ENCODE data around the gene RNF4. TPM values are rescaled to one million over a fixed set of nuclear protein-coding genes. Genes with fewer than 3 reads are reported as not detected.

Gene RNF4
- total RNA-seq, 2 donors from 2014 or later: 29.0 to 29.3 TPM

GRCh38 chr4:2558301-2558700 is 89.4 kb downstream of the RNF4 start:
- peaks cover 4% of the 10 kb centered on the region for H3K4me1 ChIP-seq
- intact Hi-C loops (cut with DNase I): no loop called here
- no peak for ATAC-seq

DNA sequence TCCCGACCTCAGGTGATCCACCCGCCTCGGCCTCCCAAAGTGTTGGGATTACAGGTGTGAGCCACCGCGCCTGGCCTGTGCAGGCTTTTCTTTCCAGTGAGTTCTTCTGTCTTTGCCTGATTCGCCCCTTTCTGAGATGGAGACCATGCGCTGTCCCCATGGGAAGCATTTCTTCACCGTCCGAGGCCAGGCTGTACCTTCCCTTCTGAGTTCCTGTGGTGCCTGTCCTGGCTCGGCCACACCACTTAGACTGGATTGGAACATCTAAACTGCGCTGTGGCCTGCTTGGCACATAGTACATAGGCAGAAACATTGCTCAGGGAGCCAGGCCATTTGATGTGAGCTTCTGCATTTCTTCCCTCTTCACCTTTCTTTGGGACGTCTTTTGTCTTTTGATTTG is 91.3 kb downstream of the RNF4 start:
- no peak for TF ChIP-seq POLR2A (IDR thresholded peaks at IDR 0.05)
- no peak for TF ChIP-seq CTCF (IDR thresholded peaks at IDR 0.05)
- intact Hi-C loops (cut with DNase I): no loop called here

More at GRCh38 chr4:2558301-2558700, 89.4 kb downstream of the RNF4 start:
- no peak overlapping the region for H3K4me3 ChIP-seq
- no peak for DNase-seq
- TF ChIP-seq CTCF (IDR thresholded peaks at IDR 0.05): no peak
- no peak for TF ChIP-seq POLR2A (IDR thresholded peaks at IDR 0.05)
- no peaks in the 10 kb centered on the region for H3K9me3 ChIP-seq
- WGBS, 2 donors: 89 to 90% methylated on average over 4 to 6 of the region's 6 CpGs
- H3K27ac ChIP-seq: no peak overlapping the region
- H3K36me3 ChIP-seq (replicated peaks in 1 of 2; ENCODE audit: insufficient read depth in 1 of 2, low read depth in 2 of 2): no peaks in the 10 kb centered on the region
- H3K27me3 ChIP-seq: no peaks in the 10 kb centered on the region

More for the DNA sequence above, 91.3 kb downstream of the RNF4 start:
- ATAC-seq (no peak), DNase-seq (no peak)
- 90% methylated on average over 11 to 12 of the region's 12 CpGs for WGBS, 2 donors
- H3K27me3 ChIP-seq: no peaks in the 10 kb centered on the region
- no peak overlapping the region for H3K27ac ChIP-seq
- H3K9me3 ChIP-seq: no peaks in the 10 kb centered on the region
- no peaks in the 10 kb centered on the region for H3K36me3 ChIP-seq (replicated peaks in 1 of 2; ENCODE audit: insufficient read depth in 1 of 2, low read depth in 2 of 2)
- peaks cover 4% of the 10 kb centered on the region for H3K4me1 ChIP-seq
- no peak overlapping the region for H3K4me3 ChIP-seq

Other genes with a start within 250 kb of the RNF4 start
- gene HAUS3, start 227.0 kb upstream of the RNF4 start, total RNA-seq: 10 to 100 TPM in 1 of 2 donors, 1 to 10 TPM in 1; 7.3 to 11.9 TPM
- 1 to 10 TPM; 4.9 to 5.9 TPM for gene POLN, start 227.0 kb upstream of the RNF4 start, total RNA-seq
- gene MXD4, start 207.0 kb upstream of the RNF4 start, total RNA-seq: 10 to 100 TPM; 40.7 to 45.5 TPM
- 10 to 100 TPM in 1 of 2 donors, 1 to 10 TPM in 1; 5.7 to 16.8 TPM for gene ZFYVE28, start 50.5 kb upstream of the RNF4 start, total RNA-seq
- gene CFAP99, start 50.2 kb upstream of the RNF4 start, total RNA-seq: not detected
- 10 to 100 TPM; 14.8 to 22.7 TPM for gene FAM193A, start 67.5 kb downstream of the RNF4 start, total RNA-seq

Data from body of pancreas (tissue), 4 donors.